ENCODE measurements around the gene SURF1.
"Not testable (repeated sequence)": the region's sequence is repeated elsewhere in the genome, so short reads cannot be mapped to it uniquely, and the experiment has no call there.

- not testable (repeated sequence) for TF ChIP-seq CTCF (conservative IDR thresholded peaks at IDR 0.05 in 1 of 2, IDR thresholded peaks at IDR 0.05 in 1 of 2; ENCODE audit: extremely low read depth in 1 of 2, insufficient read depth in 1 of 2, low read depth in 1 of 2, low read length in 2 of 2); EZH2 (IDR thresholded peaks at IDR 0.05; ENCODE audit: borderline replicate concordance, low read length)
Observed at GRCh38 chr9:133392308-133392707, 36.0 kb upstream of the SURF1 start.
